Neural cell (in vitro differentiated cells): Measurements from ENCODE around the gene RBMX. TPM values are rescaled to one million over a fixed set of nuclear protein-coding genes. Genes with fewer than 3 reads are reported as not detected.

Experiments used
- H2AFZ ChIP-seq: fragments of 200-600, 300-800 bp; sonication (generic), shearing (Covaris generic); 2 replicates; pipeline ENCODE4 v1.6.0; 2014; ENCODE audit warnings: low read depth, mild to moderate bottlenecking, antibody characterized with exemption, low read length, moderate library complexity
- H3F3A ChIP-seq: fragments of 200-600 bp; shearing (Covaris generic); 2 replicates; pipeline ENCODE4 v1.6.1; 2016; ENCODE audit warnings: mild to moderate bottlenecking, moderate library complexity, mixed read lengths, antibody characterized with exemption, low read length; ENCODE audit not compliant: insufficient read depth, poor library complexity, severe bottlenecking
- H3K27ac ChIP-seq: fragments of 200-600, 300-800 bp; sonication (generic), shearing (Covaris generic); 2 replicates; pipeline ENCODE4 v1.5.1; 2014; ENCODE audit warnings: mild to moderate bottlenecking, low read length, moderate library complexity
- H3K27me3 ChIP-seq: fragments of 300-800, 200-600 bp; sonication (generic), shearing (Covaris generic); 2 replicates; pipeline ENCODE4 v1.6.0; 2014; ENCODE audit warnings: mild to moderate bottlenecking, low read depth, low read length, moderate library complexity; ENCODE audit not compliant: insufficient read depth
- H3K36me3 ChIP-seq: fragments of 300-800, 200-600 bp; sonication (generic), shearing (Covaris generic); 2 replicates; pipeline ENCODE4 v1.5.1; 2014; ENCODE audit warnings: mild to moderate bottlenecking, antibody characterized with exemption, low read length, moderate library complexity; ENCODE audit not compliant: insufficient read depth
- H3K4me2 ChIP-seq: fragments of 300-800, 200-600 bp; sonication (generic), shearing (Covaris generic); 2 replicates; pipeline ENCODE4 v1.6.0; 2014; ENCODE audit warnings: mild to moderate bottlenecking, low read length
- H3K4me3 ChIP-seq: fragments of 300-800, 200-600 bp; sonication (generic), shearing (Covaris generic); 2 replicates; pipeline ENCODE4 v1.5.1; 2014; ENCODE audit warnings: mild to moderate bottlenecking, low read length, moderate library complexity
- H3K79me2 ChIP-seq: fragments of 200-600 bp; shearing (Covaris generic); replicated peaks from 2 replicates; pipeline ENCODE4 v1.6.0; 2014; ENCODE audit warnings: mild to moderate bottlenecking, low read length, moderate library complexity; ENCODE audit not compliant: insufficient read depth
- H3K9ac ChIP-seq: fragments of 300-800, 200-600 bp; sonication (generic), shearing (Covaris generic); 2 replicates; pipeline ENCODE4 v1.6.1; 2016; ENCODE audit warnings: mild to moderate bottlenecking, low read length, mixed read lengths
- H3K9me2 ChIP-seq: fragments of 200-600 bp; shearing (Covaris generic); 2 replicates; pipeline ENCODE4 v1.6.1; 2016; ENCODE audit warnings: mild to moderate bottlenecking, low read length, mixed read lengths; ENCODE audit not compliant: insufficient read depth
- H3K9me3 ChIP-seq: fragments of 200-600, 300-800 bp; sonication (generic), shearing (Covaris generic); 2 replicates; pipeline ENCODE4 v1.6.1; 2016; ENCODE audit warnings: mild to moderate bottlenecking, mixed run types, low read length, moderate library complexity, mixed read lengths
- H4K20me1 ChIP-seq: fragments of 200-600 bp; shearing (Covaris generic); 2 replicates; pipeline ENCODE4 v1.6.1; 2016; ENCODE audit warnings: mild to moderate bottlenecking, mixed run types; ENCODE audit not compliant: insufficient read depth
- EP300 ChIP-seq: fragments of 450-650 bp; conservative IDR thresholded peaks from 2 replicates; pipeline ENCODE4 v1.6.1; 2014; ENCODE audit warnings: antibody characterized with exemption, mild to moderate bottlenecking, moderate library complexity; ENCODE audit not compliant: poor library complexity, severe bottlenecking
- EZH2 ChIP-seq: fragments of 200-600, 300-800 bp; shearing (Covaris generic), sonication (generic); IDR thresholded peaks from 2 replicates; pipeline ENCODE4 v1.6.1; 2014; ENCODE audit warnings: antibody characterized with exemption, low read length, borderline replicate concordance, mild to moderate bottlenecking; ENCODE audit not compliant: insufficient read depth, poor library complexity, severe bottlenecking
- MXI1 ChIP-seq: fragments of 450-650 bp; conservative IDR thresholded peaks from 2 replicates; pipeline ENCODE4 v1.6.1; 2014; ENCODE audit warnings: antibody characterized with exemption, mild to moderate bottlenecking; ENCODE audit not compliant: poor library complexity, severe bottlenecking
- POLR2AphosphoS5 ChIP-seq: IDR thresholded peaks from 2 replicates; pipeline ENCODE4 v1.6.1; 2012
- RAD21 ChIP-seq: fragments of 450-650 bp; conservative IDR thresholded peaks from 2 replicates; pipeline ENCODE4 v1.6.1; 2014; ENCODE audit warnings: antibody characterized with exemption, mild to moderate bottlenecking, moderate library complexity
- SMC3 ChIP-seq: fragments of 450-650 bp; conservative IDR thresholded peaks from 2 replicates; pipeline ENCODE4 v1.6.1; 2014; ENCODE audit warnings: antibody characterized with exemption, mild to moderate bottlenecking, moderate library complexity; ENCODE audit not compliant: poor library complexity
- TAF1 ChIP-seq: IDR thresholded peaks from 2 replicates; pipeline ENCODE4 v1.6.1; 2012; ENCODE audit warnings: low read depth
- polyA plus RNA-seq: library from polyadenylated mRNA; depleted of rRNA; stranded (reverse); fragments of >200 nt; gene quantifications from 2 replicates; pipeline ENCODE4 v1.2.3, GENCODE V29; 2014
- TF ChIP-seq, protein P1 (sequence below): fragments of 450-650 bp; IDR thresholded peaks from 2 replicates; pipeline ENCODE4 v1.5.1; 2014; ENCODE audit warnings: antibody characterized with exemption, mild to moderate bottlenecking, moderate library complexity; ENCODE audit not compliant: poor library complexity, severe bottlenecking
- TF ChIP-seq, protein P2 (sequence below): IDR thresholded peaks from 2 replicates; pipeline ENCODE4 v1.6.1; 2012; ENCODE audit warnings: borderline replicate concordance

RBMX gene
- polyA plus RNA-seq, 1 donor from 2014 or later, result 875 TPM

DNA sequence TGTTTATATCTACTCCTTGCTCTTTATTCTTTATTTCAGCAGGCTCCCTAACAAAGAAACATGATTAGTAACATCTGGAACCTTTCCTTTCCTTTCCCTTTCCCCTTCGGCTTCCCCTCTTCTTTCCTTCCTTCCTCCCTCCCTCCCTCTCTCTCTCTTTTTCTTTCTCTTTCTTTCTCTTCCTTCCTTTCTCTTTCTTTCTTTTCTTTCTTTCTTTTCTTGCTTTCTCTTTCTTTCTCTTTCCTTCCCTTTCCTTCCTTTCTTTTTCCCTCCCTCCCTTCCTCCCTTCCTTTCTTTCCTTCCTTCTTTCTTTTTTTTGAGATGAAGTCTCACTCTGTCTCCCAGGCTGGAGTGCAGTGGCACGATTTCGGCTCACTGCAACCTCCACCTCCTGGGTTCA, 30.7 kb upstream of the RBMX start:
- Histone ChIP-seq H3K79me2 (no peaks in the 10 kb centered on the region), H3K9me3 (no peaks in the 10 kb centered on the region), H3K9me2 (no peaks in the 10 kb centered on the region), H3K27ac (no peak overlapping the region), H3K4me2 (no peak overlapping the region), H2AFZ (no peak overlapping the region), H3K4me3 (peak overlapping the region; percentile 82), H3F3A (no peaks in the 10 kb centered on the region), H3K27me3 (no peaks in the 10 kb centered on the region), H4K20me1 (no peaks in the 10 kb centered on the region), H3K9ac (no peak overlapping the region), H3K36me3 (no peaks in the 10 kb centered on the region)
- TF ChIP-seq, protein P1, sequence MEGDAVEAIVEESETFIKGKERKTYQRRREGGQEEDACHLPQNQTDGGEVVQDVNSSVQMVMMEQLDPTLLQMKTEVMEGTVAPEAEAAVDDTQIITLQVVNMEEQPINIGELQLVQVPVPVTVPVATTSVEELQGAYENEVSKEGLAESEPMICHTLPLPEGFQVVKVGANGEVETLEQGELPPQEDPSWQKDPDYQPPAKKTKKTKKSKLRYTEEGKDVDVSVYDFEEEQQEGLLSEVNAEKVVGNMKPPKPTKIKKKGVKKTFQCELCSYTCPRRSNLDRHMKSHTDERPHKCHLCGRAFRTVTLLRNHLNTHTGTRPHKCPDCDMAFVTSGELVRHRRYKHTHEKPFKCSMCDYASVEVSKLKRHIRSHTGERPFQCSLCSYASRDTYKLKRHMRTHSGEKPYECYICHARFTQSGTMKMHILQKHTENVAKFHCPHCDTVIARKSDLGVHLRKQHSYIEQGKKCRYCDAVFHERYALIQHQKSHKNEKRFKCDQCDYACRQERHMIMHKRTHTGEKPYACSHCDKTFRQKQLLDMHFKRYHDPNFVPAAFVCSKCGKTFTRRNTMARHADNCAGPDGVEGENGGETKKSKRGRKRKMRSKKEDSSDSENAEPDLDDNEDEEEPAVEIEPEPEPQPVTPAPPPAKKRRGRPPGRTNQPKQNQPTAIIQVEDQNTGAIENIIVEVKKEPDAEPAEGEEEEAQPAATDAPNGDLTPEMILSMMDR, result no peak
- no peak for TF ChIP-seq MXI1
- TF ChIP-seq EP300, result no peak
- TF ChIP-seq SMC3, result no peak
- no peak for TF ChIP-seq RAD21
- TF ChIP-seq, protein P2, sequence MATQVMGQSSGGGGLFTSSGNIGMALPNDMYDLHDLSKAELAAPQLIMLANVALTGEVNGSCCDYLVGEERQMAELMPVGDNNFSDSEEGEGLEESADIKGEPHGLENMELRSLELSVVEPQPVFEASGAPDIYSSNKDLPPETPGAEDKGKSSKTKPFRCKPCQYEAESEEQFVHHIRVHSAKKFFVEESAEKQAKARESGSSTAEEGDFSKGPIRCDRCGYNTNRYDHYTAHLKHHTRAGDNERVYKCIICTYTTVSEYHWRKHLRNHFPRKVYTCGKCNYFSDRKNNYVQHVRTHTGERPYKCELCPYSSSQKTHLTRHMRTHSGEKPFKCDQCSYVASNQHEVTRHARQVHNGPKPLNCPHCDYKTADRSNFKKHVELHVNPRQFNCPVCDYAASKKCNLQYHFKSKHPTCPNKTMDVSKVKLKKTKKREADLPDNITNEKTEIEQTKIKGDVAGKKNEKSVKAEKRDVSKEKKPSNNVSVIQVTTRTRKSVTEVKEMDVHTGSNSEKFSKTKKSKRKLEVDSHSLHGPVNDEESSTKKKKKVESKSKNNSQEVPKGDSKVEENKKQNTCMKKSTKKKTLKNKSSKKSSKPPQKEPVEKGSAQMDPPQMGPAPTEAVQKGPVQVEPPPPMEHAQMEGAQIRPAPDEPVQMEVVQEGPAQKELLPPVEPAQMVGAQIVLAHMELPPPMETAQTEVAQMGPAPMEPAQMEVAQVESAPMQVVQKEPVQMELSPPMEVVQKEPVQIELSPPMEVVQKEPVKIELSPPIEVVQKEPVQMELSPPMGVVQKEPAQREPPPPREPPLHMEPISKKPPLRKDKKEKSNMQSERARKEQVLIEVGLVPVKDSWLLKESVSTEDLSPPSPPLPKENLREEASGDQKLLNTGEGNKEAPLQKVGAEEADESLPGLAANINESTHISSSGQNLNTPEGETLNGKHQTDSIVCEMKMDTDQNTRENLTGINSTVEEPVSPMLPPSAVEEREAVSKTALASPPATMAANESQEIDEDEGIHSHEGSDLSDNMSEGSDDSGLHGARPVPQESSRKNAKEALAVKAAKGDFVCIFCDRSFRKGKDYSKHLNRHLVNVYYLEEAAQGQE, result no peak
- no peak for TF ChIP-seq EZH2
- no peak for TF ChIP-seq POLR2AphosphoS5
- TF ChIP-seq TAF1, result no peak

DNA sequence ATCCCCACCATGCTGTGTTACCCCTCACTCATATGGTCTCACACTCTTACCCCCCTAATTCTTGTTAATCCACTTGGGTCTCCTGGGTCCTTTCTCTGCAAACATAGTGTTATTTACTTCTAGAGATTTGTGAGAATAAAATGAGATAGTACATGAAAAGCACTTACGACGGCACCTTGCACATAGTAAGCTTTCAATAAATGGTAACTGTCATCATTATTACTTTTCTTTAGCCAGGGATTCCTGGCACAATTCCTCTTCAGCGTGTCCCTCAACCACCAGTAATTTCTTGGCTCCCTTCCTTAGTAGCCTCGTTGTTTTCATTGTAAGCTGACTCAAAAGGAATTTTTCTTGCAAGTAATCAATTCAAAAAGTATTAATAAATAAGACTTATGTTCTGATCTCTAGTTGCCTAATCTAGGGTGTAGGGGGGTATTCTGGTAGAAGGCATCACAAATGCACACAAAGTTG, 30.1 kb upstream of the RBMX start:
- Histone ChIP-seq H4K20me1 (no peaks in the 10 kb centered on the region), H3F3A (no peaks in the 10 kb centered on the region), H3K9ac (peak overlapping the region; percentile 34), H3K27me3 (no peaks in the 10 kb centered on the region), H3K9me2 (no peaks in the 10 kb centered on the region), H3K4me2 (no peak overlapping the region), H3K79me2 (no peaks in the 10 kb centered on the region), H3K36me3 (no peaks in the 10 kb centered on the region), H3K4me3 (peak overlapping the region; percentile 82), H3K9me3 (no peaks in the 10 kb centered on the region), H2AFZ (peak overlapping the region; percentile 21), H3K27ac (peak overlapping the region; percentile 79)
- TF ChIP-seq EZH2 (no peak), RAD21 (no peak), SMC3 (no peak), POLR2AphosphoS5 (no peak), MXI1 (no peak), TAF1 (no peak), EP300 (no peak)
- TF ChIP-seq, protein P1, result no peak
- TF ChIP-seq, protein P2, result no peak
